ENCODE data around the gene NLRP5.

DNA sequence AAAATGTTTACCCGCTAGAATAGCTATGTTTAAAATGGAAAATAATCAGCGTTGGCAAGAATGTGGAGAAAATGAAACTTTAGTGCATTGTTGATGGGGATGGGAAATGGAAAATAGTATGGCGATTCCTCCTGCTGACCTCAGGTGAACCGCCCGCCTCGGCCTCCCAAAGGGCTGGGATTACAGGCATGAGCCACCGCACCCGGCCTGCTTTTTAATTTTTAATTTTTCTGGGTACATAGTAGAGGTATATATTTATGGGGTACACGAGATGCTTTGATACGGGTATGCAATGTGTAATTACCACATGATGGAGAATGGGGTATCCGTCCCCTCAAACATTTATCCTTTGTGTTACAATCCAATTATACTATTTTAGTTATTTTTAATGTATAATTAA is 46.3 kb upstream of the NLRP5 start:
- TF ChIP-seq, protein P1, sequence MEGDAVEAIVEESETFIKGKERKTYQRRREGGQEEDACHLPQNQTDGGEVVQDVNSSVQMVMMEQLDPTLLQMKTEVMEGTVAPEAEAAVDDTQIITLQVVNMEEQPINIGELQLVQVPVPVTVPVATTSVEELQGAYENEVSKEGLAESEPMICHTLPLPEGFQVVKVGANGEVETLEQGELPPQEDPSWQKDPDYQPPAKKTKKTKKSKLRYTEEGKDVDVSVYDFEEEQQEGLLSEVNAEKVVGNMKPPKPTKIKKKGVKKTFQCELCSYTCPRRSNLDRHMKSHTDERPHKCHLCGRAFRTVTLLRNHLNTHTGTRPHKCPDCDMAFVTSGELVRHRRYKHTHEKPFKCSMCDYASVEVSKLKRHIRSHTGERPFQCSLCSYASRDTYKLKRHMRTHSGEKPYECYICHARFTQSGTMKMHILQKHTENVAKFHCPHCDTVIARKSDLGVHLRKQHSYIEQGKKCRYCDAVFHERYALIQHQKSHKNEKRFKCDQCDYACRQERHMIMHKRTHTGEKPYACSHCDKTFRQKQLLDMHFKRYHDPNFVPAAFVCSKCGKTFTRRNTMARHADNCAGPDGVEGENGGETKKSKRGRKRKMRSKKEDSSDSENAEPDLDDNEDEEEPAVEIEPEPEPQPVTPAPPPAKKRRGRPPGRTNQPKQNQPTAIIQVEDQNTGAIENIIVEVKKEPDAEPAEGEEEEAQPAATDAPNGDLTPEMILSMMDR (conservative IDR thresholded peaks at IDR 0.05), result no peak
- no peak for TF ChIP-seq EZH2 (IDR thresholded peaks at IDR 0.05; ENCODE audit: low read depth)
